Fibroblast of pulmonary artery (primary cell): ENCODE data around the gene CLIC5.

Source experiments
- DNase-seq: peaks from one replicate; pipeline ENCODE4 v3.0.0-alpha.2; 2010; ENCODE audit warnings: low read depth
- H3K4me3 ChIP-seq: replicated peaks from 2 replicates; pipeline ENCODE4 v1.5.1; 2011; ENCODE audit warnings: low read depth, mild to moderate bottlenecking, control low read depth, low read length, moderate library complexity
- TF ChIP-seq, protein P1 (sequence below): IDR thresholded peaks from 2 replicates; pipeline ENCODE4 v1.5.1; 2011; ENCODE audit warnings: mild to moderate bottlenecking, control low read depth, low read length, inconsistent platforms; ENCODE audit errors: missing control alignments

Gene CLIC5

GRCh38 chr6:45916692-45917091 is 99.0 kb downstream of the CLIC5 start:
- no peak for DNase-seq
- H3K4me3 ChIP-seq: no peak overlapping the region
- TF ChIP-seq, protein P1, sequence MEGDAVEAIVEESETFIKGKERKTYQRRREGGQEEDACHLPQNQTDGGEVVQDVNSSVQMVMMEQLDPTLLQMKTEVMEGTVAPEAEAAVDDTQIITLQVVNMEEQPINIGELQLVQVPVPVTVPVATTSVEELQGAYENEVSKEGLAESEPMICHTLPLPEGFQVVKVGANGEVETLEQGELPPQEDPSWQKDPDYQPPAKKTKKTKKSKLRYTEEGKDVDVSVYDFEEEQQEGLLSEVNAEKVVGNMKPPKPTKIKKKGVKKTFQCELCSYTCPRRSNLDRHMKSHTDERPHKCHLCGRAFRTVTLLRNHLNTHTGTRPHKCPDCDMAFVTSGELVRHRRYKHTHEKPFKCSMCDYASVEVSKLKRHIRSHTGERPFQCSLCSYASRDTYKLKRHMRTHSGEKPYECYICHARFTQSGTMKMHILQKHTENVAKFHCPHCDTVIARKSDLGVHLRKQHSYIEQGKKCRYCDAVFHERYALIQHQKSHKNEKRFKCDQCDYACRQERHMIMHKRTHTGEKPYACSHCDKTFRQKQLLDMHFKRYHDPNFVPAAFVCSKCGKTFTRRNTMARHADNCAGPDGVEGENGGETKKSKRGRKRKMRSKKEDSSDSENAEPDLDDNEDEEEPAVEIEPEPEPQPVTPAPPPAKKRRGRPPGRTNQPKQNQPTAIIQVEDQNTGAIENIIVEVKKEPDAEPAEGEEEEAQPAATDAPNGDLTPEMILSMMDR: no peak

- no peak for DNase-seq
- TF ChIP-seq, protein P1: no peak
- H3K4me3 ChIP-seq: no peak overlapping the region
Observed at GRCh38 chr6:45915780-45916468, 99.7 kb downstream of the CLIC5 start.

- DNase-seq: no peak
- no peak overlapping the region for H3K4me3 ChIP-seq
- TF ChIP-seq, protein P1: no peak
Observed at GRCh38 chr6:45911691-45912090, 104.0 kb downstream of the CLIC5 start.

DNA sequence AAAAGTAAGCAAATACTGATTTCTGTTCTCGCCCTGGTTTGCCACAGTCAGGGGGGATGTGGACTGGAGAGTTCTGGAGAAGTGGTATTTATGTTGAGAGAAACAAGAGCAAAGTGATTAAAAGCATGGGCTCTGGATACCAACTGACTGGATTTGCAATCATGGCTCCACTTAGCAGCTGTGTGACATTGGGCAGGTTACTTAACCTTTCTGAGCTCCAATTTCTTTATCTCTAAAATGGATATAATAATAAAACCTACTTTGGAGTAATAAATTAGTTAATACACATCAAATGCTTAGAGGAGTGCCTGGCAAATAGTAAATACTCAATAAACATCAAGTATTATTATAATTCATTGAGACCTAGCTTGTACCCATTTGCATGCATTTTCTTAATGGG is 111.7 kb downstream of the CLIC5 start:
- no peak overlapping the region for H3K4me3 ChIP-seq
- no peak for DNase-seq
- TF ChIP-seq, protein P1: no peak

- no peak for DNase-seq
- no peak overlapping the region for H3K4me3 ChIP-seq
- TF ChIP-seq, protein P1: no peak
Observed at GRCh38 chr6:45902984-45903383, 112.7 kb downstream of the CLIC5 start.

DNA sequence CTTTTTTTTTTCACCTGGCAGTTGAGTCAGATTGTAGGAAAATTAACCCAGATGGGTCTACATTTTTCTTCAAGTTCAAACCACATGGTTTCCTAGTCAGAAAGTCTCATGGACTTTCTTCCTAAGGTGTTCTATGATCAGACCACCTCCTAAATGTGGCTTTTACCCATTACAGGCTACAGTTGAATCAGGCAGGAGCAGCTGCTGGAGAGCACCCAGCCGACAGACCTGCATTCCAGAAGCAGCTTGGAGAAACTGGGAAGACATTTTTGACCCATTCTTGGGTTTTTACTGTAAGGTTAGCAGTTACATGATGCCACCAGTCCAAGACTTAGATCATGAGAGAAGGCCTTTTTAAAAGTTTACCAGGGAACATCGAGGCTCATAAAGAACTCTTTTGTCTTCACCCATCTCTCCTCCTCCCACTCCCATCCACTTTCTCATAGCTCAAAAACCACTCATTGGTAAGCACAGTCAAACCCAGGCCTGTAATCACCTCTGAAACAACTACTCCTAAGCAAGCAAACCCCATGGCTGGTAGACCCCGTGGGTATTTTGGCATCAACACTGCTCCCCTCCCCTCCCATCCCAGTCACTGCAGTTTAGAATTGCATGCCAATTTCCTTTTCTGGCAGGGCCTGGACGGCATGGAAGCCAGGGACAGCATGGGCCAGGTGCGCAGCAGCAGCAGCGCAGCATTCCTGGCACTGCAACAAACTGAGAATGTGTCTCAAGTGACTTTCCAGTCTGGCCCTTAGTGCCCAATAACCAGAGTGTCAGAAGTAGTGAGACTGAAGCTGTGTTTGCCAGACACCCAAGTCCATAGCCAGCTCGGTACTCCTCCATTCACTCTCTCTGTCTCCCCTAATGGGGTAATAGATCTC is 113.7 kb downstream of the CLIC5 start:
- no peak for DNase-seq
- TF ChIP-seq, protein P1: no peak
- H3K4me3 ChIP-seq: no peak overlapping the region
